IPS DF 6.9 (cell line): ENCODE measurements around the gene GNS.

ENCODE experiments used
- DNase-seq: peaks from one replicate; pipeline ENCODE4 v3.0.0-alpha.2; 2013; ENCODE audit warnings: low read depth, low spot score
- H3K27ac ChIP-seq: one replicate; pipeline ENCODE4 v1.5.1; 2013; ENCODE audit warnings: low read length, control low read depth
- H3K27me3 ChIP-seq: 2 replicates; pipeline ENCODE4 v1.6.1; 2013; ENCODE audit warnings: mild to moderate bottlenecking, low read length; ENCODE audit not compliant: control insufficient read depth, insufficient read depth
- H3K36me3 ChIP-seq: 2 replicates; pipeline ENCODE4 v1.6.1; 2013; ENCODE audit warnings: low read length; ENCODE audit not compliant: control insufficient read depth, insufficient read depth
- H3K4me1 ChIP-seq: 2 replicates; pipeline ENCODE4 v1.6.1; 2013; ENCODE audit warnings: low read length; ENCODE audit not compliant: control insufficient read depth, insufficient read depth
- H3K4me3 ChIP-seq: 2 replicates; pipeline ENCODE4 v1.5.1; 2013; ENCODE audit warnings: mild to moderate bottlenecking, low read length
- H3K9me3 ChIP-seq: 2 replicates; pipeline ENCODE4 v1.6.1; 2013; ENCODE audit warnings: low read length, inconsistent platforms; ENCODE audit not compliant: control insufficient read depth, insufficient read depth
- WGBS: extraction: QIAGEN DNeasy Blood & Tissue Kit; methylation state at CpG from one replicate; pipeline ENCODE4 v1.1.7; 2013; ENCODE audit warnings: mixed read lengths, missing lambda C conversion rate; ENCODE audit not compliant: insufficient read length, insufficient coverage; 5-methylcytosine and 5-hydroxymethylcytosine counted together

The GNS gene

DNA sequence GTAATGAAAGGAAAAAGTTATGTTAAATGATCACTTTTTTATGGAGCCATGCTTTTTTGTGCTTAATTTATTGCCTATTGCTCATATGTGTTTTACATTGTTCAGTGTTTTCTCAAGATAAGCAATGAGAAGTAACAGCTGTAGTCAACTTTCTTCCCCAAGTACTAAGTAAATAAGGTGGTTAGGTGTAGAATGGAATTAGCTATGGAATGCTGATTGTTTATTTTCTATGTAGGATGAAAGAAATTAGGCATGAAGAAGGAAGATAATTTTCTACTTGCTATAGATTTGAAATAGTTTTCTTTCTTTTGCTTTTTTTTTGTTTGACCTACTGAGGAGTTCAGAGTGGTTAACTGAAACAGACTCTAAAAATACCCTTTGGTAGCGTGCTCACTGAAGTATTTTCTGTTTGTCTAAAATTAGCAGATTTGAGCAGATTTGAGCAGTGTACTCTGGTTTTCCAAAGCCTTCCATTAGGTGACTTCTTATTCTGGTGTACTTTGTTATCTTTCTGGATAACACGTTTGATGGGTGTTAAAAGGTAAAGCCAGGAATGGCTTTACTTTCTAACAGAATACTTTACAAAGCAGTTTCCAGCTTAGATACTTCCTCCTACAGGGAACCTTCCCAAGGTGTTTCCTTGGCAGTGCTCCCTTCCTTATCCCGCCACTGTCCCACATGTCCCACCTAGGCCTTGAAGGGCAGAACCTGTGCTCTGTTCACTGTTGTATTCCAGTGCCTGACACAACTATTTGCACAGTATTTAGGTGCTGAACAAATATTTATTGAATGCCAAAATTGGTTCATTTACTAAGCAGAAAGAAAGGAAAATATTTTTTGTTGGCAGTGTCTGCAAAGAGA lies 92.9 kb downstream of the GNS start:
- Histone ChIP-seq H3K4me1 (peaks cover 13% of the 10 kb centered on the region), H3K4me3 (no peak overlapping the region), H3K27me3 (no peaks in the 10 kb centered on the region), H3K36me3 (no peaks in the 10 kb centered on the region), H3K9me3 (no peaks in the 10 kb centered on the region), H3K27ac (no peak overlapping the region)
- no peak for DNase-seq
- no CpG with 5 or more reads among the region's 3 CpGs for WGBS

GRCh38 chr12:64665514-64665913 lies 93.7 kb downstream of the GNS start:
- Histone ChIP-seq H3K4me3 (no peak overlapping the region), H3K9me3 (no peaks in the 10 kb centered on the region), H3K27ac (no peak overlapping the region), H3K4me1 (peaks cover 11% of the 10 kb centered on the region), H3K36me3 (no peaks in the 10 kb centered on the region), H3K27me3 (no peaks in the 10 kb centered on the region)
- DNase-seq, result no peak
- WGBS, result no CpG with 5 or more reads among the region's 4 CpGs
